ENCODE measurements around the gene MAFF.
"Not testable (repeated sequence)": the region's sequence is repeated elsewhere in the genome, so short reads cannot be mapped to it uniquely, and the experiment has no call there.

The MAFF gene

GRCh38 chr22:38177926-38178604 is 23.7 kb upstream of the MAFF start:
- DNase-seq: no peak

DNA sequence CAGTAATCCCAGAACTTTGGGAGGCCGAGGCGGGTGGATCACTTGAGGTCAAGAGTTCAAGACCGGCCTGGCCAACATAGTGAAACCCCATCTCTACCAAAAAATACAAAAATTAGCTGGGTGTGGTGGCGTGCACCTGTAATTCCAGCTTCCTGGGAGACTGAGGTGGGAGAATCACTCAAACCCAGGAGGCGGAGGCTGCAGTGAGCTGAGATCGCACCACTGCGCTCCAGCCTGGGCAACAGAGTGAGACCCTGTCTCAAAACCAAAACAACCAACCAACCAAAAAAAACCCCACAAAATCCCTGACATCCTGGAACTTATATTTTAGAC is 23.2 kb upstream of the MAFF start:
- DNase-seq: not testable (repeated sequence)

DNA sequence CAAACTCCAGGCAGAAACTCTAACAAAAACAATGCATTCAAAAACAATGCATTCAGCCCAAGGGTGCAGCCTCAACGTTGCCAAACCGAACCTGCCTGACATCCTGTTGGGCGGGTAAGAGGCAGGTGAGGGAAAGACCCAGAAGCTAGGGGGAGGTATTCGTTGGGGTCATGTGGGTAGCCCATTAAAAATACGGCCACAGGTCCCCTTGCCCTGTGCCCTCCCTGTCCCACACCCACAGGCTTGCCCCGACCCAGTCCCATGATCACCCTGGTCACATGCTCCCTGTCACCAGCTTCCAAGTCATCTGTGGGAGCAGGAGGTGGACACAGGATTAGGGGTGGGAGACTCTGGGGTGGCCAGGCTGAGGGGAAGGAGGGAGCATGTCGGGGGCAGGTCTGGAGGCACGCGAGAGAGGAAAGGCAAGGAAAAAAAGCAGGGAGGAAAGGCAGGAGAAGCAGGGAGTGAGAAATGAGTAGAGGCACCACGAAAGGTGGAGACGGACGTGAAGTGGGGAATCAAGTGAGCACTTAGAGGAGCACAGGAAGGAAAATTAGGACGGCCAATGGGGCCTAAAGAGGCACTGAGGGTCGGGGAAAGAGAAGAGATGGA is 20.8 kb upstream of the MAFF start:
- DNase-seq: peak; percentile 58

DNA sequence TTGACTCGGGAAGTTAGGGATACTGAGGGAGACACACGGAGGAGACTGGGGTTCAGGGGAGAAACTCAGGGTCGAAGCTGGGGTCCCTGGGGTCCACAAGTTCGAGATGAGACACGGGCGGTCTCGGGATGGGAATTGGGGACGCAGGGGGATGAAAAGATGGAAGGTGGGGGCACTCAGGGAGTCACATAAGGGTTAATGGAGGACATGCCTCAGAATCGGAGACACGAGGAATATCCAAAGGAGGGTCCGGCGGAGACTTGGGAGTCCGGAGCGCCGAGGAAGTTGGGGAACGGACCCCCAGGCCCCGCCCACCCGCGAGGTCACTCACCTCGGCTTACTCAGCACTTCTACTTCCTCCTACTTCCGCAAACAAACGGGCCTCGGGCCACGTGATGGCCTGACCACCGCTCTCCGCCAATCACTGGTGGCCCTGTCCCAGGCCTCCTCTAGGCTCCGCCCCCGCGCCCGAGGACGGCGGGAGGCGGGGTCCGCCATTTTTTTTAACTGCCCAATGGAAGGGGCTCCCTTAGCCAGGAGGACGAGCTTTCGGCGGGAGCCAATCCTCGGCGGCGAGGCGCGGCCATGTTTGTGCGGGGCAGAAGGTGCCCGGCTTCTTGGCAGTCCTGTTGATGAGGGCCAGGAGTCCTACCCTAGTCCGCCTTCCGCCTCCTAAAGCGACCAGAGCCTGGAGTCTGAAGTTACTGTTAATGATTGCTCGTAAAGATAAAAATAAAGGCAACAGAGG is 20.2 kb upstream of the MAFF start, which contains the start of gene PLA2G6:
PLA2G6 (minus strand) TSS at position 378 of the 748 bp plus-strand sequence. CDS start 12,404 bp downstream, outside the sequence.
- DNase-seq: peak; percentile 98

DNA sequence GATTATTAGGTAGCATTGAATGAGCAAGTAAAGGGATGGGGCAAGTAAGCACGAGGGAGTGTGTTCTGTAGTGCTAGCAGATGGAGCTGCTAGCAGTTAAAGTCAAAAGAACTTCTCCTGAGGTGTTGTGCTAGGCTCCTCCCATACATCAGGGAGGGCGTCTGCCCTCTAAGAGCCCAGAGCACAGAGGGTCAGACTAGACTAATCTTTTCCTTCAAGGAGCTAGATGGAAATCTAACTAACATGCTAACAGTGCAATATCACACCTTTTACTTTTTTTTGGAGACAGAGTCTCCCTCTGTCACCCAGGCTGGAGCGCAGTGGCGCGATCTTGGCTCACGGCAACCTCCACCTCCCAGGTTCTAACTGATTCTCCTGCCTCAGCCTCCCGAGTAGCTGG is 17.0 kb upstream of the MAFF start:
- no peak for DNase-seq

- DNase-seq: no peak
Measured at GRCh38 chr22:38186429-38186828, 15.4 kb upstream of the MAFF start.

- no peak for DNase-seq
Measured at GRCh38 chr22:38187413-38188212, 14.2 kb upstream of the MAFF start.

GRCh38 chr22:38189104-38189503 is 12.7 kb upstream of the MAFF start:
- no peak for DNase-seq

DNA sequence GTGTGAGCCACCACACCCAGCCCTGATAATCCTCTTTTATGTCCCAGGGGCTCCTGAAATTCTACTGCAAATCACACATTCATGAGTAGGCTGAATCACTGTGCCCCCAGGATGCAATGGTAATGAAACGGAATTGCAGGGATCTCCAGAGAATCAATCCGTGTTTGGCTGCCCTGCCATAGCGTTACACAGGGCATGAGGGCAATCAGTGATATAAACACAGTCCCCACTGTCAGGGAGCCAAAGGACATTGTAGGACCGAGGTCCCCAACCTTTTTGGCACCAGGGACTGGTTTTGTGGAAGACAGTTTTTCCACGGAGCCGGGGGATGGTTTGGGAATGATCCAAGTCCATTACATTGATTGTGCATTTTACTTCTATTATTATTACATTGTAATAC is 11.2 kb upstream of the MAFF start:
- no peak for DNase-seq

- no peak for DNase-seq
Measured at GRCh38 chr22:38191055-38191454, 10.7 kb upstream of the MAFF start.

- DNase-seq: no peak
Measured at GRCh38 chr22:38191731-38192474, 9.9 kb upstream of the MAFF start.

- no peak for DNase-seq
Measured at GRCh38 chr22:38192475-38192863, 9.3 kb upstream of the MAFF start.

DNA sequence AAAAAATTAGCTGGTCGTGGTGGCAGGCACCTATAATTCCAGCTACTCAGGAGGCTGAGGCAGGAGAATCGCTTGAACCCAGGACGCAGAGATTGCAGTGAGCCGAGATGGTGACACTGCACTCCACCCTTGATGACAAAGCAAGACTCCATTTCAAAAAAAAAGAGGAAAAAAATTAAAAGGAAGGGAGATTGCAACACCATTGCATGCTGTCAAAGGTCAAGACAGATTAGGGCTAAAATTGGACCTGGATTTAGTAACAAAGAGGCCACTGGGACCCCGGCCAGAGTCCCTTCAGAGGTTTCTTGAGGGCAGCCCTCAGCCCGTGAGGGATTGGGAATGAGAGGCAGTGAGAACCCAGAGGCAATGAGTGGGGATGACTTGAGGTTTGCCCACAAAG is 8.2 kb upstream of the MAFF start:
- DNase-seq: no peak

- no peak for DNase-seq
Measured at GRCh38 chr22:38196791-38197419, 4.9 kb upstream of the MAFF start.

DNA sequence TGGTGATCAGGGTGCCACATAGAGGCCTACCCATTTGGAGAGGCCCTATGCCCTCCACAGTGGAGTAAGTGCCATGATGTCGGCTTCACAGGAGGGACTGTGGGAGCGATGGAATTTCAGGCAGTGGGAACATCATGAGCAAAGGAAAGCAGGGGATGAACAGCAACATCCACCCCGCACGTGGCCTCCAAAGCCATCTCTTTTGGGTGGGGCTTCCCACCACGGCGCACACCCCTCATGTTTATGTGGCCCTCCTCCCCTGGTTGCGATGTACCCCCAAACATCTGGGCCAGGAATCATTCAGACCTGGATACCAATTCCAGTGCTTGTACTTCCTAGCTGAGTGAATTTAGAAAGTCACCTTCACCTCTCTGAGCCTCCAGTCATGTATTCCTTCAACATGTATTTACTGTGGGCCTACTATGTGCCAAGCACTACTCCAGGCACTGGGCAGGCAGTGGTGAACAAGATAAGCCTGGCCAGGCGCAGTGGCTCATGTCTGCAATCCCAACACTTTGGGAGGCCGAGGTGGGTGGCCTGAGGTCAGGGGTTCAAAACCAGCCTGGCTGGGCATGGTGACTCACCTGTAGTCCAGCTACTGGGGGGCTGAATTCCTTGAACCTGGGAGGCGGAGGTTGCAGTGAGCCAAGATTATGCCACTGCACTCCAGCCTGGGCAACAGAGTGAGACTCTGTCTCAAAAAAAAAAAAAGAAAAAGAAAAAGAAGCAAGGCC is 1.8 kb upstream of the MAFF start:
- DNase-seq: no peak

DNA sequence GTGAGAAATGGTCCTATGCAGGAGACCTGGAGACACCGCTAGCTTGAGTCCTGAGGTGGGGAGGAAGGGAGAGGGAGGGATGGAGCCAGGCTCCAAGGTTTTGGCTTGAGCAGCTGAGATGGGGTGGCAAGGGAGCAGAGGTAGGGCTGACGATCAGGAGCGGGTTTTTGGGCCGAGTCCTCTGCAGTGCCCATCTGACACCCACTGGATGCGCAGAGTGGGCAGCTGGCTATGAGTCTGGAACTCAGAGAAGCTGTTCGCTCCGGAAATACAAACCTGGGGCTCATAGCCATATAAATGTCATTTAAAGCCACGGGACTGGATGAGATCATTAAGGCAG is 453 bp upstream of the MAFF start:
- no peak for DNase-seq

- peak; percentile 74 for DNase-seq
Measured at GRCh38 chr22:38202437-38203089, 769 bp downstream of the MAFF start.

- peak; percentile 62 for DNase-seq
Measured at GRCh38 chr22:38203090-38203810, 1.5 kb downstream of the MAFF start.

DNA sequence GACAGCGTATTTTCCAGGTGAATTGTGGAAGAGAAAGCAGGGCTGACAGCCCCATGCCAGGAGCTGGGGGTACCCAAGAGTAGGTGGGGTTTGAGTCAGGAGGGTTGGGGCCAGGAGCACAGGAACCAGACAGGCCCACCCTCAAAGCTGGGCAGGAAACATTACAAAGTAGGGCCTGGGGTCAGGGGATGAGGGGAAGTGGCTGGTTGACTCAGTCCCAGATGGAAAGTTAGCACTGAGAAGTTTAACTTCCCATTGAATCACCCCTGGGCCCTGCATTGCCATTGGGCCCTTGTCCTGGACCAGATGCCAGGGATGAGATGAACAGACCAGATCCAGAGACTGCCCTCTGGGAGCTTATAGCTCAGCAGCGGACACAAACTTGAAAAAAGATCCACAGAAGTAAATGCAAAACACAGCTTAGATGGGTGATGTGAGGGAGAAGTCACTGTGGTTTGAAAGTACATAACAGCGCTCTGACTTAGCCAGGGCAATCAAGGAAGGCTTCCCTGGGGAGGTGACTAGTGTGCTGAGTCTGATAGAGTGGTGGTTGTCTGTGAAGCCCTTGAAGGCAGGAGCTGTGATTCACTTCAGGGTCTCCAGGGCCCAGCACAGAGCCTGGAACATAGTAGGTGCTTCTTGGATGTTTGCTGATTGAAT is 2.2 kb downstream of the MAFF start:
- DNase-seq: no peak

GRCh38 chr22:38204784-38205183 is 3.0 kb downstream of the MAFF start:
- no peak for DNase-seq

Data from activated CD4-positive, CD25-positive, alpha-beta regulatory T cell treated with anti-CD3 and anti-CD28 coated beads, Interleukin-2, amount 50 U/mL, for 72 hours (primary cell).